HepG2 (cell line): ENCODE measurements around the gene CCR3. TPM values are rescaled to one million over a fixed set of nuclear protein-coding genes. Genes with fewer than 3 reads are reported as not detected.

Experiments
- ATAC-seq: fragments of 200-7000 bp; cut with Tn5 transposase; 3 replicates; pipeline ENCODE4 v1.9.1; 2020; ENCODE audit warnings: mild to moderate bottlenecking, moderate library complexity
- BruUV-seq: library from RNA; stranded (reverse); fragments of 400-500 nt; replicated peaks from 2 replicates; lab custom pipeline; 2021; lab: Mats Ljungman, UMichigan
- CTCF ChIA-PET: fragments of 300-600 bp; formaldehyde crosslinking; extraction: SDS; loops from one replicate; lab custom pipeline; 2021; ENCODE audit warnings: low total read pairs, inconsistent platforms, low intra/inter-chr PET ratio; lab: Yijun Ruan, JAX
- POLR2A ChIA-PET: fragments of 350-600 bp; sonication (Branson Sonifier 250); formaldehyde crosslinking; loops from one replicate; lab custom pipeline; 2020; ENCODE audit warnings: antibody characterized with exemption, inconsistent platforms; lab: Yijun Ruan, JAX
- DNase-seq: peaks from one replicate; pipeline ENCODE4 v3.0.0-alpha.2; 2015; ENCODE audit warnings: low spot score
- FAIRE-seq: peaks from 3 replicates; lab custom pipeline; 2011; peaks lifted over from hg19 to GRCh38; lab: Jason Lieb, UNC
- H2AFZ ChIP-seq: one replicate; pipeline ENCODE4 v1.6.1; 2011; ENCODE audit warnings: low read length, inconsistent platforms
- H3K27ac ChIP-seq: fragments of 300-600 bp; 3 replicates; pipeline ENCODE4 v1.8.0; 2011; ENCODE audit warnings: mixed run types, mild to moderate bottlenecking, mixed read lengths, low read length, inconsistent platforms; ENCODE audit not compliant: insufficient read depth; ENCODE audit errors: extremely low read length
- H3K27me3 ChIP-seq, 2 experiments: fragments of 200-600 bp in 1 of 2; 2 replicates in 1 of 2; 3 replicates in 1 of 2; pipeline versions ENCODE4 v1.6.0 to v1.8.0; 2011; ENCODE audit warnings: low read length in 2 of 2, mild to moderate bottlenecking in 2 of 2, moderate library complexity in 2 of 2, inconsistent platforms in 1 of 2; ENCODE audit not compliant: insufficient read depth in 2 of 2, control insufficient read depth in 1 of 2
- H3K36me3 ChIP-seq, 2 experiments: fragments of 200-600 bp in 1 of 2; replicated peaks in 1 of 2; 2 replicates in 1 of 2; 3 replicates in 1 of 2; pipeline versions ENCODE4 v1.5.1 to v1.8.0; 2011; ENCODE audit warnings: low read length in 2 of 2, inconsistent platforms in 1 of 2; ENCODE audit not compliant: insufficient read depth in 2 of 2, control insufficient read depth in 1 of 2
- H3K4me1 ChIP-seq: 2 replicates; pipeline ENCODE4 v1.5.1; 2012; ENCODE audit warnings: low read length, inconsistent platforms; ENCODE audit not compliant: insufficient read depth
- H3K4me2 ChIP-seq: 2 replicates; pipeline ENCODE4 v1.6.0; 2011; ENCODE audit warnings: low read depth, low read length, inconsistent platforms
- H3K4me3 ChIP-seq, 3 experiments: fragments of 200-600 bp in 1 of 3; sonication (generic), shearing (Covaris generic) in 1 of 3; replicated peaks in 1 of 3; 2 replicates each; pipeline ENCODE4 v1.5.1; 2011 to 2016; ENCODE audit warnings: low read length in 3 of 3, inconsistent platforms in 2 of 3, low read depth in 2 of 3, mild to moderate bottlenecking in 2 of 3, control low read depth in 1 of 3, mixed read lengths in 1 of 3; ENCODE audit not compliant: insufficient read depth in 1 of 3
- H3K79me2 ChIP-seq: one replicate; pipeline ENCODE4 v1.6.1; 2011; ENCODE audit warnings: low read length, inconsistent platforms; ENCODE audit not compliant: insufficient read depth
- H3K9ac ChIP-seq: 2 replicates; pipeline ENCODE4 v1.6.0; 2011; ENCODE audit warnings: mild to moderate bottlenecking, low read depth, low read length, inconsistent platforms; ENCODE audit not compliant: insufficient read depth
- H3K9me3 ChIP-seq: 2 replicates; pipeline ENCODE4 v1.5.1; 2012; ENCODE audit warnings: mild to moderate bottlenecking, low read length
- H4K20me1 ChIP-seq: 2 replicates; pipeline ENCODE4 v1.6.0; 2011; ENCODE audit warnings: inconsistent platforms, mild to moderate bottlenecking, low read length, moderate library complexity; ENCODE audit not compliant: insufficient read depth
- CAMTA2 ChIP-seq: sonication (generic); formaldehyde crosslinking; IDR thresholded peaks from 2 replicates; pipeline ENCODE4 v1.4.0; 2020; ENCODE audit warnings: mild to moderate bottlenecking, missing genetic modification reagents, borderline replicate concordance
- FOXM1 ChIP-seq: sonication (generic); formaldehyde crosslinking; IDR thresholded peaks from 2 replicates; pipeline ENCODE4 v1.5.0; 2020; ENCODE audit warnings: missing genetic modification reagents
- MIXL1 ChIP-seq: IDR thresholded peaks from 2 replicates; pipeline ENCODE4 v1.6.1; 2016
- MXI1 ChIP-seq: IDR thresholded peaks from 3 replicates; pipeline ENCODE4 v1.6.1; 2012; ENCODE audit warnings: low read depth, low read length, inconsistent platforms, borderline replicate concordance
- TCF12 ChIP-seq, 2 experiments: fragments of 450-650 bp in 1 of 2; sonication (generic) in 1 of 2; formaldehyde crosslinking in 1 of 2; IDR thresholded peaks; 2 replicates each; pipeline versions ENCODE4 v1.6.1 to v1.8.0; 2017 to 2022; ENCODE audit warnings: antibody characterized with exemption in 1 of 2, mild to moderate bottlenecking in 1 of 2, missing genetic modification reagents in 1 of 2, moderate library complexity in 1 of 2
- TOE1 ChIP-seq: sonication (generic); formaldehyde crosslinking; IDR thresholded peaks from 2 replicates; pipeline ENCODE4 v1.4.0; 2020; ENCODE audit warnings: mild to moderate bottlenecking, missing genetic modification reagents
- YEATS2 ChIP-seq: sonication (generic); formaldehyde crosslinking; IDR thresholded peaks from 2 replicates; pipeline ENCODE4 v1.4.0; 2020; ENCODE audit warnings: missing genetic modification reagents, borderline replicate concordance
- ZBTB21 ChIP-seq: sonication (generic); formaldehyde crosslinking; IDR thresholded peaks from 2 replicates; pipeline ENCODE4 v1.4.0; 2020; ENCODE audit warnings: missing genetic modification reagents
- ZNF263 ChIP-seq: sonication (generic); formaldehyde crosslinking; IDR thresholded peaks from 2 replicates; pipeline ENCODE4 v1.4.0; 2020; ENCODE audit warnings: missing genetic modification reagents
- WGBS: methylation state at CpG from one replicate; pipeline ENCODE4 v1.1.6; 2017; ENCODE audit warnings: low lambda C conversion rate; 5-methylcytosine and 5-hydroxymethylcytosine counted together
- in situ Hi-C: cut with HindIII; loops from 2 replicates; pipeline ENCODE4 v1.10.0; 2017; ENCODE audit warnings: low pct_unique_long_range_greater_than_20kb; ENCODE audit not compliant: extremely low pct_ligation_motif_present
- intact Hi-C: fragments of 100-400 bp; cut with micrococcal nuclease; formaldehyde crosslinking; loops from one replicate; pipeline ENCODE4 v1.10.0; 2022; ENCODE audit not compliant: unreplicated experiment
- polyA plus RNA-seq, 8 experiments: library from polyadenylated mRNA; depleted of rRNA in 3 of 8; stranded (reverse) in 7 of 8; unstranded in 1 of 8; fragments of >200 nt; fragmentation: Illumina TruSeq in 4 of 8; extraction: Trizol in 4 of 8; gene quantifications; 2 replicates each; pipeline versions ENCODE4 v1.2.1 to v1.2.3, GENCODE V29; 2011 to 2016; ENCODE audit warnings: low read depth in 4 of 8, missing spikeins in 1 of 8, mixed read lengths in 1 of 8; ENCODE audit not compliant: insufficient read depth in 1 of 8
- total RNA-seq, 5 experiments: library from RNA; depleted of rRNA; stranded (reverse); fragments of >200 nt; fragmentation: Illumina TruSeq; extraction: Trizol; gene quantifications; 2 replicates each; pipeline ENCODE4 v1.2.3, GENCODE V29; 2016; ENCODE audit warnings: low read depth in 1 of 5
- TF ChIP-seq, protein P1 (sequence below): sonication (generic); formaldehyde crosslinking; IDR thresholded peaks from 2 replicates; pipeline ENCODE4 v1.4.0; 2020; ENCODE audit warnings: missing genetic modification reagents, borderline replicate concordance
- TF ChIP-seq, protein P2 (sequence below): sonication (generic); formaldehyde crosslinking; IDR thresholded peaks from 2 replicates; pipeline ENCODE4 v1.4.0; 2020; ENCODE audit warnings: mild to moderate bottlenecking, missing genetic modification reagents
- TF ChIP-seq, protein P3 (sequence below): sonication (generic); formaldehyde crosslinking; IDR thresholded peaks from 2 replicates; pipeline ENCODE4 v1.5.0; 2020; ENCODE audit warnings: mild to moderate bottlenecking, missing genetic modification reagents, borderline replicate concordance

Gene CCR3
- total and polyA plus RNA-seq, 2 of the 13 experiments (the other 11 are each of a cell fraction or from before 2014, with no cell fraction given) = not detected

- TF ChIP-seq, protein P1, sequence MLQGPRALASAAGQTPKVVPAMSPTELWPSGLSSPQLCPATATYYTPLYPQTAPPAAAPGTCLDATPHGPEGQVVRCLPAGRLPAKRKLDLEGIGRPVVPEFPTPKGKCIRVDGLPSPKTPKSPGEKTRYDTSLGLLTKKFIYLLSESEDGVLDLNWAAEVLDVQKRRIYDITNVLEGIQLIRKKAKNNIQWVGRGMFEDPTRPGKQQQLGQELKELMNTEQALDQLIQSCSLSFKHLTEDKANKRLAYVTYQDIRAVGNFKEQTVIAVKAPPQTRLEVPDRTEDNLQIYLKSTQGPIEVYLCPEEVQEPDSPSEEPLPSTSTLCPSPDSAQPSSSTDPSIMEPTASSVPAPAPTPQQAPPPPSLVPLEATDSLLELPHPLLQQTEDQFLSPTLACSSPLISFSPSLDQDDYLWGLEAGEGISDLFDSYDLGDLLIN (CRISPR knock-in tag) = no peak
- TF ChIP-seq YEATS2 (no peak), TCF12 (IDR thresholded peaks at IDR 0.05) (no peak), TCF12 (CRISPR knock-in tag; IDR thresholded peaks at IDR 0.05) (no peak), ZNF263 (no peak), MXI1 (no peak)
These were observed 39.8 kb downstream of the CCR3 start (continued) for GRCh38 chr3:46282041-46282440.

DNA sequence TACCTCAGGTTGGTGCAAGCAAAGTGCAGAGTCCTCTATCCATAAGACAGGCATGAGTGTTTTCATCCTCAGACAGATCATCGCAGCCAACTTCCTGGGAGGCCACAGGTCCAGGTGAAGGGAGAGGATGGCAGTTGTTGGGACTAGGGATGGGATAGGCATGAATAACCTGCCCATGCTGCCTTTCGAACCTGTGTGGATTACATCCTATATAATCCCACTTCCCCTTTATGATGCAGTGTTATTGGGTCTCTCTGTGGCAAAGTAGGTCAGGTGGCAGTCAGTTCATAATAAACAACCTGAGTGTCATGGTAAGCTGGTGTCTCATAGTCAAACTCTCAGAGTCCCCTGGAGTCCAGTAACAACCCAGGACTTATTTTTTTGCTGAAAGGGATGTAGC, 40.4 kb downstream of the CCR3 start:
- FAIRE-seq (no peak), DNase-seq (no peak), ATAC-seq (no peak)
- in situ Hi-C loops = no loop called here
- TF ChIP-seq, protein P2, sequence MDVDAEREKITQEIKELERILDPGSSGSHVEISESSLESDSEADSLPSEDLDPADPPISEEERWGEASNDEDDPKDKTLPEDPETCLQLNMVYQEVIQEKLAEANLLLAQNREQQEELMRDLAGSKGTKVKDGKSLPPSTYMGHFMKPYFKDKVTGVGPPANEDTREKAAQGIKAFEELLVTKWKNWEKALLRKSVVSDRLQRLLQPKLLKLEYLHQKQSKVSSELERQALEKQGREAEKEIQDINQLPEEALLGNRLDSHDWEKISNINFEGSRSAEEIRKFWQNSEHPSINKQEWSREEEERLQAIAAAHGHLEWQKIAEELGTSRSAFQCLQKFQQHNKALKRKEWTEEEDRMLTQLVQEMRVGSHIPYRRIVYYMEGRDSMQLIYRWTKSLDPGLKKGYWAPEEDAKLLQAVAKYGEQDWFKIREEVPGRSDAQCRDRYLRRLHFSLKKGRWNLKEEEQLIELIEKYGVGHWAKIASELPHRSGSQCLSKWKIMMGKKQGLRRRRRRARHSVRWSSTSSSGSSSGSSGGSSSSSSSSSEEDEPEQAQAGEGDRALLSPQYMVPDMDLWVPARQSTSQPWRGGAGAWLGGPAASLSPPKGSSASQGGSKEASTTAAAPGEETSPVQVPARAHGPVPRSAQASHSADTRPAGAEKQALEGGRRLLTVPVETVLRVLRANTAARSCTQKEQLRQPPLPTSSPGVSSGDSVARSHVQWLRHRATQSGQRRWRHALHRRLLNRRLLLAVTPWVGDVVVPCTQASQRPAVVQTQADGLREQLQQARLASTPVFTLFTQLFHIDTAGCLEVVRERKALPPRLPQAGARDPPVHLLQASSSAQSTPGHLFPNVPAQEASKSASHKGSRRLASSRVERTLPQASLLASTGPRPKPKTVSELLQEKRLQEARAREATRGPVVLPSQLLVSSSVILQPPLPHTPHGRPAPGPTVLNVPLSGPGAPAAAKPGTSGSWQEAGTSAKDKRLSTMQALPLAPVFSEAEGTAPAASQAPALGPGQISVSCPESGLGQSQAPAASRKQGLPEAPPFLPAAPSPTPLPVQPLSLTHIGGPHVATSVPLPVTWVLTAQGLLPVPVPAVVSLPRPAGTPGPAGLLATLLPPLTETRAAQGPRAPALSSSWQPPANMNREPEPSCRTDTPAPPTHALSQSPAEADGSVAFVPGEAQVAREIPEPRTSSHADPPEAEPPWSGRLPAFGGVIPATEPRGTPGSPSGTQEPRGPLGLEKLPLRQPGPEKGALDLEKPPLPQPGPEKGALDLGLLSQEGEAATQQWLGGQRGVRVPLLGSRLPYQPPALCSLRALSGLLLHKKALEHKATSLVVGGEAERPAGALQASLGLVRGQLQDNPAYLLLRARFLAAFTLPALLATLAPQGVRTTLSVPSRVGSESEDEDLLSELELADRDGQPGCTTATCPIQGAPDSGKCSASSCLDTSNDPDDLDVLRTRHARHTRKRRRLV (CRISPR knock-in tag) = no peak
- no peak for TF ChIP-seq CAMTA2 (CRISPR knock-in tag)
- TF ChIP-seq, protein P3, sequence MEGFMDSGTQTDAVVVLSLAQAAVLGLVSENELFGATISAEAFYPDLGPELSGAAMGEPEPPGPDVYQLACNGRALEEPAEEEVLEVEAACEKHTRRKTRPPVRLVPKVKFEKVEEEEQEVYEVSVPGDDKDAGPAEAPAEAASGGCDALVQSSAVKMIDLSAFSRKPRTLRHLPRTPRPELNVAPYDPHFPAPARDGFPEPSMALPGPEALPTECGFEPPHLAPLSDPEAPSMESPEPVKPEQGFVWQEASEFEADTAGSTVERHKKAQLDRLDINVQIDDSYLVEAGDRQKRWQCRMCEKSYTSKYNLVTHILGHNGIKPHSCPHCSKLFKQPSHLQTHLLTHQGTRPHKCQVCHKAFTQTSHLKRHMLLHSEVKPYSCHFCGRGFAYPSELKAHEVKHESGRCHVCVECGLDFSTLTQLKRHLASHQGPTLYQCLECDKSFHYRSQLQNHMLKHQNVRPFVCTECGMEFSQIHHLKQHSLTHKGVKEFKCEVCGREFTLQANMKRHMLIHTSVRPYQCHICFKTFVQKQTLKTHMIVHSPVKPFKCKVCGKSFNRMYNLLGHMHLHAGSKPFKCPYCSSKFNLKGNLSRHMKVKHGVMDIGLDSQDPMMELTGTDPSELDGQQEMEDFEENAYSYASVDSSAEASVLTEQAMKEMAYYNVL (CRISPR knock-in tag) = no peak
- no peak for TF ChIP-seq FOXM1
- TF ChIP-seq MIXL1 (CRISPR knock-in tag) = no peak
- TF ChIP-seq ZBTB21 = no peak
- no peak for TF ChIP-seq TOE1
- H3K4me2 ChIP-seq = no peak overlapping the region
- H3K9me3 ChIP-seq = peaks cover 5% of the 10 kb centered on the region; the same call in 1 of the 2 replicates
- no peaks in the 10 kb centered on the region for H3K4me1 ChIP-seq
- no peak overlapping the region for H3K4me3 ChIP-seq
- BruUV-seq = no TSS peak
- no peaks in the 10 kb centered on the region for H3K36me3 ChIP-seq
- no peak overlapping the region for H3K27ac ChIP-seq
- H2AFZ ChIP-seq = no peak overlapping the region
- 11% methylated on average over 2 of the region's 2 CpGs for WGBS
- peaks cover 0 to 5% of the 10 kb centered on the region in 2 experiments; a peak in 2 of 5 replicates for H3K27me3 ChIP-seq
- CTCF ChIA-PET = no interaction called here
- intact Hi-C loops = no loop called here
- no peaks in the 10 kb centered on the region for H3K79me2 ChIP-seq
- POLR2A ChIA-PET = no interaction called here
- no peak overlapping the region for H3K9ac ChIP-seq
- no peaks in the 10 kb centered on the region for H4K20me1 ChIP-seq
